GM23338 (cell line): ENCODE data around the gene FOCAD. TPM values are rescaled to one million over a fixed set of nuclear protein-coding genes. Genes with fewer than 3 reads are reported as not detected.
A peak's percentile ranks its signal among the peaks of the same experiment; 100 is the strongest.

Experiments used
- ATAC-seq: fragments of 200-7000 bp; cut with Tn5 transposase; 3 replicates; pipeline ENCODE4 v1.9.1; 2020
- DNase-seq: peaks from one replicate; pipeline ENCODE4 v3.0.0-alpha.2; 2015; ENCODE audit warnings: low spot score
- H2AFZ ChIP-seq: fragments of 200-600 bp; sonication (generic); 2 replicates; pipeline ENCODE4 v1.8.0; 2016; ENCODE audit warnings: antibody characterized with exemption, mild to moderate bottlenecking, moderate library complexity
- H3F3A ChIP-seq: fragments of 200-600 bp; sonication (generic); replicated peaks from 2 replicates; pipeline ENCODE4 v1.8.0; 2017; ENCODE audit warnings: antibody characterized with exemption, mixed run types, low read depth
- H3K27ac ChIP-seq: fragments of 200-600 bp; sonication (generic); 2 replicates; pipeline ENCODE4 v1.6.1; 2016; ENCODE audit warnings: low read depth
- H3K27me3 ChIP-seq: fragments of 200-600 bp; sonication (generic); 2 replicates; pipeline ENCODE4 v1.8.0; 2016; ENCODE audit warnings: mild to moderate bottlenecking, mixed run types, moderate library complexity; ENCODE audit not compliant: insufficient read depth
- H3K36me3 ChIP-seq: fragments of 200-600 bp; sonication (generic); 2 replicates; pipeline ENCODE4 v1.8.0; 2016; ENCODE audit warnings: mild to moderate bottlenecking; ENCODE audit not compliant: insufficient read depth
- H3K4me1 ChIP-seq: fragments of 200-600 bp; sonication (generic); 2 replicates; pipeline ENCODE4 v1.8.0; 2016; ENCODE audit warnings: mild to moderate bottlenecking, moderate library complexity; ENCODE audit not compliant: insufficient read depth
- H3K4me2 ChIP-seq: fragments of 200-600 bp; sonication (generic); 2 replicates; pipeline ENCODE4 v1.7.1; 2017; ENCODE audit warnings: mixed run types
- H3K4me3 ChIP-seq: fragments of 200-600 bp; sonication (generic); 2 replicates; pipeline ENCODE4 v1.6.1; 2016; ENCODE audit warnings: mixed run types
- H3K79me2 ChIP-seq: fragments of 200-600 bp; sonication (generic); replicated peaks from 2 replicates; pipeline ENCODE4 v1.8.0; 2017; ENCODE audit warnings: mild to moderate bottlenecking; ENCODE audit not compliant: insufficient read depth
- H3K9me2 ChIP-seq: fragments of 200-600 bp; sonication (generic); 2 replicates; pipeline ENCODE4 v1.8.0; 2017; ENCODE audit not compliant: insufficient read depth
- H4K20me1 ChIP-seq: fragments of 200-600 bp; sonication (generic); replicated peaks from 2 replicates; pipeline ENCODE4 v1.8.0; 2017; ENCODE audit warnings: mild to moderate bottlenecking; ENCODE audit not compliant: insufficient read depth
- H3K27ac Mint-ChIP-seq: 2 replicates; pipeline ENCODE4 v1.8.0; 2020; ENCODE audit warnings: inconsistent platforms, mild to moderate bottlenecking, moderate library complexity, mixed read lengths
- H3K27me3 Mint-ChIP-seq: 3 replicates; pipeline ENCODE4 v1.8.0; 2022; ENCODE audit warnings: low read depth, mild to moderate bottlenecking, moderate library complexity, mixed read lengths, inconsistent platforms; ENCODE audit not compliant: insufficient read depth, poor library complexity
- H3K36me3 Mint-ChIP-seq: 3 replicates; pipeline ENCODE4 v1.8.0; 2021; ENCODE audit warnings: low read depth, mild to moderate bottlenecking, inconsistent platforms, moderate library complexity, mixed read lengths
- H3K4me1 Mint-ChIP-seq: 3 replicates; pipeline ENCODE4 v1.8.0; 2020; ENCODE audit warnings: mild to moderate bottlenecking, inconsistent platforms, mixed read lengths
- H3K4me3 Mint-ChIP-seq: 3 replicates; pipeline ENCODE4 v1.8.0; 2021; ENCODE audit warnings: moderate library complexity, mild to moderate bottlenecking, inconsistent platforms, mixed read lengths
- H3K9me3 Mint-ChIP-seq: 3 replicates; pipeline ENCODE4 v1.8.0; 2020; ENCODE audit warnings: moderate library complexity, mild to moderate bottlenecking, inconsistent platforms, mixed read lengths
- CREB1 ChIP-seq: fragments of 250-450 bp; sonication (Bioruptor Pico); IDR thresholded peaks from 2 replicates; pipeline ENCODE4 v1.5.0; 2020; ENCODE audit warnings: low read depth, mild to moderate bottlenecking, moderate library complexity
- EZH2 ChIP-seq: fragments of 200-600 bp; sonication (generic); IDR thresholded peaks from one replicate; pipeline ENCODE4 v1.8.0; 2017; ENCODE audit warnings: antibody characterized with exemption, mild to moderate bottlenecking, low read depth; ENCODE audit not compliant: unreplicated experiment
- JUNB ChIP-seq: IDR thresholded peaks from one replicate; pipeline ENCODE4 v1.6.1; 2016; ENCODE audit warnings: antibody characterized with exemption; ENCODE audit not compliant: unreplicated experiment
- NANOG ChIP-seq: IDR thresholded peaks from 2 replicates; pipeline ENCODE4 v1.6.1; 2016; ENCODE audit warnings: antibody characterized with exemption, borderline replicate concordance
- POLR2AphosphoS5 ChIP-seq: IDR thresholded peaks from 2 replicates; pipeline ENCODE4 v1.6.1; 2016; ENCODE audit warnings: antibody characterized with exemption, low read depth
- STAT1 ChIP-seq: IDR thresholded peaks from one replicate; pipeline ENCODE4 v1.6.1; 2016; ENCODE audit warnings: antibody characterized with exemption; ENCODE audit not compliant: unreplicated experiment
- ZNF114 ChIP-seq: fragments of 250-450 bp; sonication (Bioruptor Pico); IDR thresholded peaks from 2 replicates; pipeline ENCODE4 v1.5.0; 2020; ENCODE audit warnings: mild to moderate bottlenecking, moderate library complexity
- polyA plus RNA-seq: library from polyadenylated mRNA; unstranded; fragments of >200 nt; fragmentation: Nextera tagmentation; extraction: Ambion mirVana; gene quantifications from 2 replicates; pipeline ENCODE4 v1.2.1, GENCODE V29; 2016
- total RNA-seq: library from RNA; depleted of rRNA; stranded (reverse); fragments of >200 nt; shearing (Covaris generic); gene quantifications from 2 replicates; pipeline ENCODE4 v1.2.3, GENCODE V29; 2014
- TF ChIP-seq, protein P1 (sequence below): IDR thresholded peaks from one replicate; pipeline ENCODE4 v1.6.1; 2018; ENCODE audit warnings: antibody characterized with exemption; ENCODE audit not compliant: unreplicated experiment
- TF ChIP-seq, protein P2 (sequence below): fragments of 250-450 bp; sonication (Bioruptor Pico); IDR thresholded peaks from 2 replicates; pipeline ENCODE4 v1.5.0; 2020; ENCODE audit warnings: mild to moderate bottlenecking, moderate library complexity
- TF ChIP-seq, protein P3 (sequence below): IDR thresholded peaks from 2 replicates; pipeline ENCODE4 v1.6.1; 2016; ENCODE audit warnings: antibody characterized with exemption

Gene FOCAD
- total and polyA plus RNA-seq, 2 experiments from 2014 or later: 13.7 to 66.5 TPM

DNA sequence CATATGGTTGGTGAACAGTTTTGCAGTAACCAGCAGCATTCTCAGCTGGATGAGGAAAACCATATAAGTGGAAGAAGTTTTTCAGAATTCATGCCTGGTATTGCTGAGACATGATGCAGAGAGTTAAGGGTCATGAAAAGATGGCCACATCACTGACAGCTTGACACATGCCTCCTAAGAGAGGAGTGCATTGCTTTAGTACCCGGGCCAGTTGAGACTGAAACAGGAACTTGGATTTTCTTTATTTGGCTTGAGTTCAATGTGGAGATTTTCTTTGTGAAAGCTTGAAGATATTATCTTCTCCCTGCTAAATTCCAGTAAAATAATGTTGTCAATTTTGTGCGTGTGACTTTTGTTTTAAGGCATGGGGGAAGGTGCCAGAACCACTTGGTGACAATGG, 311.6 kb downstream of the FOCAD start:
- no peak overlapping the region for H3K4me3 ChIP-seq
- H4K20me1 ChIP-seq: no peaks in the 10 kb centered on the region
- H2AFZ ChIP-seq: no peak overlapping the region
- H3K27ac Mint-ChIP-seq: no peak overlapping the region
- H3K27ac ChIP-seq: no peak overlapping the region
- H3K9me3 Mint-ChIP-seq: 0 out of 3 replicates have a peak, but pooled peaks cover under 1% of the 10 kb centered on the region
- DNase-seq (no peak), ATAC-seq (no peak)
- H3K4me1 Mint-ChIP-seq: peaks cover 15% of the 10 kb centered on the region; the same call in 2 of the 3 replicates
- no peaks in the 10 kb centered on the region for H3K27me3 ChIP-seq
- peaks cover 12% of the 10 kb centered on the region for H3K4me1 ChIP-seq
- no peaks in the 10 kb centered on the region for H3K79me2 ChIP-seq
- no peaks in the 10 kb centered on the region for H3F3A ChIP-seq
- H3K36me3 ChIP-seq: no peaks in the 10 kb centered on the region
- H3K4me2 ChIP-seq: no peak overlapping the region
- no peak overlapping the region for H3K4me3 Mint-ChIP-seq
- H3K27me3 Mint-ChIP-seq: no peaks in the 10 kb centered on the region
- peaks cover 17% of the 10 kb centered on the region for H3K36me3 Mint-ChIP-seq
- TF ChIP-seq POLR2AphosphoS5: no peak
- no peak for TF ChIP-seq NANOG
- H3K9me2 ChIP-seq: no peaks in the 10 kb centered on the region

DNA sequence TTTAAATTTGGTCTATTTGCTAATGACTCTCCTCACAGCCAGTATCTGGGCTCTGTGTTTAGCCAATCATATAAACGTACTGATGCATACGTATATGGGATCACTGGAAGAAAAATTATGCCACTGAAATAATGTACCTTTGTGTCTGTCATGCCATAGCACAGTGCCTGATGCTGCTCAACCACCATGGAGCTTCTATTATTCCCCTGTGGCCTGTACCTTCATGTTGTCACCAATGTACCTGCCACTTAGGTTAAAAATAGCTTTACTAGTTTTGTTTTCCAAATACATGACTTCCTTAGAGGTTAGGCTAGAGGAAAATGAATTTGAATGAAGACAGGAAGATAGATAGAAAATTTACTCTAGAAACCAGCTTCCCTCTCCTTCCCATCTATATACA, 312.8 kb downstream of the FOCAD start:
- no peaks in the 10 kb centered on the region for H3K27me3 Mint-ChIP-seq
- Histone ChIP-seq H3K27ac (no peak overlapping the region), H3F3A (no peaks in the 10 kb centered on the region), H3K36me3 (no peaks in the 10 kb centered on the region), H3K4me3 (no peak overlapping the region), H3K79me2 (no peaks in the 10 kb centered on the region), H3K27me3 (no peaks in the 10 kb centered on the region), H3K9me2 (no peaks in the 10 kb centered on the region), H4K20me1 (no peaks in the 10 kb centered on the region), H3K4me2 (peak overlapping the region; percentile 36; the same call in 1 of the 2 replicates), H3K4me1 (peaks cover 12% of the 10 kb centered on the region), H2AFZ (no peak overlapping the region)
- ATAC-seq (no peak), DNase-seq (no peak)
- no peaks in the 10 kb centered on the region for H3K9me3 Mint-ChIP-seq
- peaks cover 13% of the 10 kb centered on the region for H3K36me3 Mint-ChIP-seq
- no peak overlapping the region for H3K27ac Mint-ChIP-seq
- H3K4me1 Mint-ChIP-seq: peaks cover 15% of the 10 kb centered on the region; the same call in 2 of the 3 replicates
- H3K4me3 Mint-ChIP-seq: no peak overlapping the region
- TF ChIP-seq STAT1: no peak
- TF ChIP-seq, protein P1, sequence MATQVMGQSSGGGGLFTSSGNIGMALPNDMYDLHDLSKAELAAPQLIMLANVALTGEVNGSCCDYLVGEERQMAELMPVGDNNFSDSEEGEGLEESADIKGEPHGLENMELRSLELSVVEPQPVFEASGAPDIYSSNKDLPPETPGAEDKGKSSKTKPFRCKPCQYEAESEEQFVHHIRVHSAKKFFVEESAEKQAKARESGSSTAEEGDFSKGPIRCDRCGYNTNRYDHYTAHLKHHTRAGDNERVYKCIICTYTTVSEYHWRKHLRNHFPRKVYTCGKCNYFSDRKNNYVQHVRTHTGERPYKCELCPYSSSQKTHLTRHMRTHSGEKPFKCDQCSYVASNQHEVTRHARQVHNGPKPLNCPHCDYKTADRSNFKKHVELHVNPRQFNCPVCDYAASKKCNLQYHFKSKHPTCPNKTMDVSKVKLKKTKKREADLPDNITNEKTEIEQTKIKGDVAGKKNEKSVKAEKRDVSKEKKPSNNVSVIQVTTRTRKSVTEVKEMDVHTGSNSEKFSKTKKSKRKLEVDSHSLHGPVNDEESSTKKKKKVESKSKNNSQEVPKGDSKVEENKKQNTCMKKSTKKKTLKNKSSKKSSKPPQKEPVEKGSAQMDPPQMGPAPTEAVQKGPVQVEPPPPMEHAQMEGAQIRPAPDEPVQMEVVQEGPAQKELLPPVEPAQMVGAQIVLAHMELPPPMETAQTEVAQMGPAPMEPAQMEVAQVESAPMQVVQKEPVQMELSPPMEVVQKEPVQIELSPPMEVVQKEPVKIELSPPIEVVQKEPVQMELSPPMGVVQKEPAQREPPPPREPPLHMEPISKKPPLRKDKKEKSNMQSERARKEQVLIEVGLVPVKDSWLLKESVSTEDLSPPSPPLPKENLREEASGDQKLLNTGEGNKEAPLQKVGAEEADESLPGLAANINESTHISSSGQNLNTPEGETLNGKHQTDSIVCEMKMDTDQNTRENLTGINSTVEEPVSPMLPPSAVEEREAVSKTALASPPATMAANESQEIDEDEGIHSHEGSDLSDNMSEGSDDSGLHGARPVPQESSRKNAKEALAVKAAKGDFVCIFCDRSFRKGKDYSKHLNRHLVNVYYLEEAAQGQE: no peak
- no peak for TF ChIP-seq JUNB
- TF ChIP-seq, protein P2, sequence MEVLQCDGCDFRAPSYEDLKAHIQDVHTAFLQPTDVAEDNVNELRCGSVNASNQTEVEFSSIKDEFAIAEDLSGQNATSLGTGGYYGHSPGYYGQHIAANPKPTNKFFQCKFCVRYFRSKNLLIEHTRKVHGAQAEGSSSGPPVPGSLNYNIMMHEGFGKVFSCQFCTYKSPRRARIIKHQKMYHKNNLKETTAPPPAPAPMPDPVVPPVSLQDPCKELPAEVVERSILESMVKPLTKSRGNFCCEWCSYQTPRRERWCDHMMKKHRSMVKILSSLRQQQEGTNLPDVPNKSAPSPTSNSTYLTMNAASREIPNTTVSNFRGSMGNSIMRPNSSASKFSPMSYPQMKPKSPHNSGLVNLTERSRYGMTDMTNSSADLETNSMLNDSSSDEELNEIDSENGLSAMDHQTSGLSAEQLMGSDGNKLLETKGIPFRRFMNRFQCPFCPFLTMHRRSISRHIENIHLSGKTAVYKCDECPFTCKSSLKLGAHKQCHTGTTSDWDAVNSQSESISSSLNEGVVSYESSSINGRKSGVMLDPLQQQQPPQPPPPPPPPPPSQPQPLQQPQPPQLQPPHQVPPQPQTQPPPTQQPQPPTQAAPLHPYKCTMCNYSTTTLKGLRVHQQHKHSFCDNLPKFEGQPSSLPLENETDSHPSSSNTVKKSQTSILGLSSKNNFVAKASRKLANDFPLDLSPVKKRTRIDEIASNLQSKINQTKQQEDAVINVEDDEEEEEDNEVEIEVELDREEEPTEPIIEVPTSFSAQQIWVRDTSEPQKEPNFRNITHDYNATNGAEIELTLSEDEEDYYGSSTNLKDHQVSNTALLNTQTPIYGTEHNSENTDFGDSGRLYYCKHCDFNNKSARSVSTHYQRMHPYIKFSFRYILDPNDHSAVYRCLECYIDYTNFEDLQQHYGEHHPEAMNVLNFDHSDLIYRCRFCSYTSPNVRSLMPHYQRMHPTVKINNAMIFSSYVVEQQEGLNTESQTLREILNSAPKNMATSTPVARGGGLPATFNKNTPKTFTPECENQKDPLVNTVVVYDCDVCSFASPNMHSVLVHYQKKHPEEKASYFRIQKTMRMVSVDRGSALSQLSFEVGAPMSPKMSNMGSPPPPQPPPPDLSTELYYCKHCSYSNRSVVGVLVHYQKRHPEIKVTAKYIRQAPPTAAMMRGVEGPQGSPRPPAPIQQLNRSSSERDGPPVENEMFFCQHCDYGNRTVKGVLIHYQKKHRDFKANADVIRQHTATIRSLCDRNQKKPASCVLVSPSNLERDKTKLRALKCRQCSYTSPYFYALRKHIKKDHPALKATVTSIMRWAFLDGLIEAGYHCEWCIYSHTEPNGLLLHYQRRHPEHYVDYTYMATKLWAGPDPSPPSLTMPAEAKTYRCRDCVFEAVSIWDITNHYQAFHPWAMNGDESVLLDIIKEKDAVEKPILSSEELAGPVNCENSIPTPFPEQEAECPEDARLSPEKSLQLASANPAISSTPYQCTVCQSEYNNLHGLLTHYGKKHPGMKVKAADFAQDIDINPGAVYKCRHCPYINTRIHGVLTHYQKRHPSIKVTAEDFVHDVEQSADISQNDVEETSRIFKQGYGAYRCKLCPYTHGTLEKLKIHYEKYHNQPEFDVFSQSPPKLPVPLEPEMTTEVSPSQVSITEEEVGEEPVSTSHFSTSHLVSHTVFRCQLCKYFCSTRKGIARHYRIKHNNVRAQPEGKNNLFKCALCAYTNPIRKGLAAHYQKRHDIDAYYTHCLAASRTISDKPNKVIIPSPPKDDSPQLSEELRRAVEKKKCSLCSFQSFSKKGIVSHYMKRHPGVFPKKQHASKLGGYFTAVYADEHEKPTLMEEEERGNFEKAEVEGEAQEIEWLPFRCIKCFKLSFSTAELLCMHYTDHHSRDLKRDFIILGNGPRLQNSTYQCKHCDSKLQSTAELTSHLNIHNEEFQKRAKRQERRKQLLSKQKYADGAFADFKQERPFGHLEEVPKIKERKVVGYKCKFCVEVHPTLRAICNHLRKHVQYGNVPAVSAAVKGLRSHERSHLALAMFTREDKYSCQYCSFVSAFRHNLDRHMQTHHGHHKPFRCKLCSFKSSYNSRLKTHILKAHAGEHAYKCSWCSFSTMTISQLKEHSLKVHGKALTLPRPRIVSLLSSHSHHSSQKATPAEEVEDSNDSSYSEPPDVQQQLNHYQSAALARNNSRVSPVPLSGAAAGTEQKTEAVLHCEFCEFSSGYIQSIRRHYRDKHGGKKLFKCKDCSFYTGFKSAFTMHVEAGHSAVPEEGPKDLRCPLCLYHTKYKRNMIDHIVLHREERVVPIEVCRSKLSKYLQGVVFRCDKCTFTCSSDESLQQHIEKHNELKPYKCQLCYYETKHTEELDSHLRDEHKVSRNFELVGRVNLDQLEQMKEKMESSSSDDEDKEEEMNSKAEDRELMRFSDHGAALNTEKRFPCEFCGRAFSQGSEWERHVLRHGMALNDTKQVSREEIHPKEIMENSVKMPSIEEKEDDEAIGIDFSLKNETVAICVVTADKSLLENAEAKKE: no peak
- TF ChIP-seq ZNF114 (CRISPR knock-in tag): no peak
- TF ChIP-seq, protein P3, sequence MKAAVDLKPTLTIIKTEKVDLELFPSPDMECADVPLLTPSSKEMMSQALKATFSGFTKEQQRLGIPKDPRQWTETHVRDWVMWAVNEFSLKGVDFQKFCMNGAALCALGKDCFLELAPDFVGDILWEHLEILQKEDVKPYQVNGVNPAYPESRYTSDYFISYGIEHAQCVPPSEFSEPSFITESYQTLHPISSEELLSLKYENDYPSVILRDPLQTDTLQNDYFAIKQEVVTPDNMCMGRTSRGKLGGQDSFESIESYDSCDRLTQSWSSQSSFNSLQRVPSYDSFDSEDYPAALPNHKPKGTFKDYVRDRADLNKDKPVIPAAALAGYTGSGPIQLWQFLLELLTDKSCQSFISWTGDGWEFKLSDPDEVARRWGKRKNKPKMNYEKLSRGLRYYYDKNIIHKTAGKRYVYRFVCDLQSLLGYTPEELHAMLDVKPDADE: no peak
- TF ChIP-seq CREB1: no peak
- TF ChIP-seq EZH2: no peak
- TF ChIP-seq NANOG: no peak
